Fibroblast of skin of back (primary cell): ENCODE measurements around the gene ZNF837.
"Not testable (repeated sequence)": the region's sequence is repeated elsewhere in the genome, so short reads cannot be mapped to it uniquely, and the experiment has no call there.

Source experiments
- DNase-seq: peaks from one replicate; pipeline ENCODE4 v3.0.0-alpha.2; 2013

The ZNF837 gene

DNA sequence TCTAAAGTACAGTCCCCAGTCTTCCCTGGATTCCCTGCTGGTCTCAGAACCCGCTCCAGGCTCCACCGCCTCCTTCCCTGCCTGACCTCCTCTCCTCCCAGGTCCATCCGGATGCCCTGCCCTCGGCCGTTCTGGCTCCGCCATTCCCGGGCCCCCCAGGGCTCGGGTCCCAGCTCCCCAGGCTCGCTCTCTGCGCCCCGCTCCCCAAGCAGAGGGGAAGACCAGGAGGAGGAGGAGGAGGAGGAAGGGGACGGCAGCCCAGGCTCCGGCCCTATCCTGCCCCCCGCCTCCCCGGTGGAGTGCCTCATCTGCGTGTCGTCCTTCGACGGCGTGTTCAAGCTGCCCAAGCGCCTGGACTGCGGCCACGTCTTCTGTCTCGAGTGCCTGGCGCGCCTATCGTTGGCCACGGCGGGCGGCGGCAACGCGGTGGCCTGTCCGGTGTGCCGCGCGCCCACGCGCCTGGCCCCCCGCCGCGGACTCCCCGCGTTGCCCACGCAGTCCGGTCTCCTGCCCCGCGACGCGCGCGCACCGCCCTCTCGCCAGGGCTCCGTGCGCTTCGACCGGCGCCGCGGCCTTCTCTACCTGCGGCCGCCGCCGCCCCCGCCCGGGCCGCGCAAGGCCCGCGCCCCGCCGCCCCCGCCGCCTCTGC, 15.3 kb upstream of the ZNF837 start:
- DNase-seq: no peak

DNA sequence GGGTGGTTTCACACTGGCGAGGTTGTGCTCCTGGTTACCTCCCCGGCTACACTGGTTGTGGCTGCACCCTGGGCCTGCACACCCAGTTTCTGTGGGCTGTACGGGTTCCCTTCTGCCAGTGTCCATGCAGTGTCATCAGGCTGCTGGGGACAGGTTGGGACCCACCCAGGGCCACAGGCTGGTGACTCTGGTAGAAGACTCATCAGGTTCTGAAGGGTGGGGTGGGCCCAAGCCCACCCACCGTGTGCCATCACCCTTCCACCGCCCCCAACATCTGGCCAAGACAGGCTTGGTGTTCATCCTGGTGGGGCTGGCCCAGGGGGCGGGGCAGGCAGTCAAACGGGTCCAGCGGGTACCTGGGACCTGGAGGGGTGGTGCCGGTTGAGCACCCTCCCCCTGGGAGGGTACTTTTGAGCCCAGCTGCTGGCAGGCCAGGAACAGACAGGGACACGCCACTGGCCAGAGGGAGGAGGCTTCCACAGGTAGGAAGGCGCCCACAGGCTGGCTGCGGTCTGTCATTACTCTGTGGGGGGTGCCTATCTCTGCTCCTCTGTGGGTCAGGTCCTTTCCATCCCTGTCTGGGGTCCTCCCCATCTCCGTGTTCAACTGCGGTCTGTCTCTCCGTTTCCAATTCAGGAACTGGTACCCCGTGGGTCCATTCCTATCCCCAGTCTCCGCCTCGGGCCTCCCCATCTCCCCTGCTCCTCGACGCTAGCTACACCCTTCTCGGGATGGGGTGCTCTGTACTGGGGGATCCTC, 14.6 kb upstream of the ZNF837 start, which contains the start of gene RNF225:
RNF225 (plus strand) TSS at position 437 of the 759 bp plus-strand sequence. CDS start 434 bp downstream, outside the sequence.
- DNase-seq: no peak

DNA sequence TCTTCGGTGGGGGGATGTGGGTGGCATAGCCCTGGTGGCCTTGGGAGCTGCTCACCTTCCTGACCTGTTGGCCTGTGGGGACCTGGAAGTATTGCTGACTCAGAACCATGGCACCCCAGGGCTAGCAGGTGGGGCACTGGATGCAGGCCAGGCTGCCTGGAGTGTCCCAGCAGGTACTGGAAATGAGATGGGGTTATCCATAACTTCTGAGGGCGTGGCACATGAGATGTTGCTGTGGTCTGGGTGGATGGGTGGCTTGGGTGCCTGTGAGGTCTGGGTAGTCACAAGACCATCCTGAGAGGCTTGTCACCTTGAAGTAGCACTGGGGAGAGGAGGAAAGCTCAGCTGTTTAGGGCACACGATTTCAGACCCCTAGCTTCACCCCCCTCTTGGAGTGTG, 14.0 kb upstream of the ZNF837 start:
- no peak for DNase-seq

GRCh38 chr19:58393725-58394033, 12.8 kb upstream of the ZNF837 start:
- no peak for DNase-seq

GRCh38 chr19:58392945-58393724, 12.3 kb upstream of the ZNF837 start:
- no peak for DNase-seq

DNA sequence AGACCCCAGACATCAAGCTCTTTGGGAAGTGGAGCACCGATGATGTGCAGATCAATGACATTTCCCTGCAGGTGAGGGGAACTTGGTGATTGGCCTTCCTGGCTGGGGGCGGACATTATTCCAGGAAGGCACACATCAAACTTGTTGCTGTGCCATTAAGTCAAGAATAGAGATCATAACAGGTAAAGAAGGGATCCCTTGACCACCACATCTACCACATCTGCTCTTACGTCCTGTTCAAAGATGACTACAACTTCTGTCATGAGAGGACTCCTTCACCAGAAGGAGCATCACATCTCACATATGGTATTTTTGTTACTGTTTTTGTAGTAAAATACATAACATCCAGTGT, 7.3 kb upstream of the ZNF837 start:
- DNase-seq: no peak

GRCh38 chr19:58387338-58388174, 6.7 kb upstream of the ZNF837 start:
- no peak for DNase-seq

DNA sequence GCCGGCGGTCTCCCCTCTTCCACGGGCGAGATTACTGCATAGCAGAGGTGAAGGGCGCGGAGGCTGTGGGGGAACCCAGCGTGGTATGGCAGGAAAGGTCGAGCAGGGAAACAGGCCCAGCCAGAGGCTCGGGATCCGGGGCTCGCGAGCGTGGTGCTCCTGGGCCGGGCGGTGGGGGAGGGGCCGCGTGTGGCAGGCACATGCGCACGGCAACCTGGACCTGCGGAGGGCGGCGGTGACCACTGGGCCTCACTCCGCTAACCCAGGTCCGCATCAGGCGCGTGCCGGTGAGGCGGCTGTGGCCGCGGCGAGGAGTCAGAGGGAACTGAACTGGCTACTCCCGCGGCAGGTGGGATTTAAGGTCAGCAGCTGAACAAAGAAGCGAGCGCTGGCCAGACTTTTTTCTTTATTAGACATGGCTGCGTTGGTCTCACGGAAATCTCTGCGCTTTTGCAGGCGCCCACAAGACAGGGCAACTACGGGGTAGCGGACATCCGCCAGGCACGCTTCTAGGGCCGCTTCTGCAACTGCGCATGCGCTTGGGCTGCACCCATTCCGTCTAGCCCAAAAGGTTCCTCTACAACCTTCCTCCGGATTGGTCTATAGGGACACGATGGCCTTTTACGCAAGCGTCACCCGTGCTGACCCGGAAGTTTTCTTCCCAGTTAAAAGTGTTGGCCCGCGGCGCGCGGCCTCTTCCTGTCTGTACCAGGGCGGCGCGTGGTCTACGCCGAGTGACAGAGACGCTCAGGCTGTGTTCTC, 5.9 kb upstream of the ZNF837 start, which contains the start of gene RPS5:
RPS5 (plus strand) TSS at position 694 of the 762 bp plus-strand sequence. CDS start 869 bp downstream, outside the sequence.
- peak; percentile 99 for DNase-seq

DNA sequence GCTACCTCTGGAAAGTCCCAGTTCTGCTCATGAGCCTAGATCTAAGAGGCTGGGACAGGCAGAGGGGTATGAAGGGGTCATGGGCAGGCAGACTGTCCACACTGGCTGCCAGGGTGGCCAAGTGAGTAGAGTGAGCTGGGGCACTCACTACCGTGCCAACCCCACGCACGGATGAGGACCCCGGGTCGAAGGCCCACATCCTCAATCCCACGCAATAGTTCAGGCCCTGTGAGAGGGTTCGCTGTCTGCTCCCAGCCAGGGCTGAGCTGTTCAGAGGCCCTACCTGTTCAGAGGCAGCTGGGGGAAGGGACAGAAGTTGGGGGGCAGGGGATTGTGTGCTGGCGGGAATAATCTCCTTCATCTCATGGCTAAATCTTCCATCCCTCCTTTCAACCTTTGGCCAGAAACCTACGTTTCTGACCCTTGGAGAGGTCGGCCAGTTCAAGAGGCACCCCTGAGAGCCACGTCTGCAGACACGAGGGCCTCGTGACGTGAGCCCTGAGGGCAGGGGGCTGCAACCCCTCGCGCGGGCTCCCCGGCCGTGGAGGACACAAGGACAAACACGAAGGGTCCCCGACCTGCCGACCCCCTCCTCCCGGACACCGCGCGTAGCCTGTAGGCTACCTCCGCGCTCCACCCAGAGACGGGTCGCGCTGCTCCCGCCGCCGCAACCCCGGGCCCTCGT, 5.2 kb upstream of the ZNF837 start:
- no peak for DNase-seq

- DNase-seq: no peak
These were observed 4.6 kb upstream of the ZNF837 start for GRCh38 chr19:58385313-58385890.

GRCh38 chr19:58382997-58383603, 2.3 kb upstream of the ZNF837 start:
- DNase-seq: no peak

GRCh38 chr19:58381460-58382212, 806 bp upstream of the ZNF837 start:
- no peak for DNase-seq

- DNase-seq: no peak
These were observed 681 bp downstream of the ZNF837 start for GRCh38 chr19:58380037-58380661.

GRCh38 chr19:58379246-58379645, 1.6 kb downstream of the ZNF837 start:
- DNase-seq: no peak

- DNase-seq: not testable (repeated sequence)
These were observed 4.1 kb downstream of the ZNF837 start for GRCh38 chr19:58376724-58377123.

- DNase-seq: no peak
These were observed 6.6 kb downstream of the ZNF837 start for GRCh38 chr19:58374200-58374599.

GRCh38 chr19:58372311-58373133, 8.3 kb downstream of the ZNF837 start:
- no peak for DNase-seq
